Adrenal gland (tissue), 12 donors: ENCODE data around the gene ZNF608. TPM values are rescaled to one million over a fixed set of nuclear protein-coding genes. Genes with fewer than 3 reads are reported as not detected.

Experiments used
- DNase-seq, 7 donors: peaks; one replicate each; pipeline ENCODE4 v3.0.0-alpha.2; 2019 to 2020
- H3K27ac ChIP-seq, 5 donors: fragments of 200-600 bp; sonication (generic) in 4 of 5; 1 replicate in 3 of 5; 2 replicates in 2 of 5; pipeline versions ENCODE4 v1.5.1 to v1.8.0; 2016 to 2020; ENCODE audit warnings: mild to moderate bottlenecking in 1 of 5
- H3K27me3 ChIP-seq: fragments of 200-600 bp; 2 replicates; pipeline ENCODE4 v1.8.0; 2021
- H3K36me3 ChIP-seq, 2 donors: fragments of 200-600 bp; replicated peaks in 1 of 2; 1 replicate in 1 of 2; 2 replicates in 1 of 2; pipeline versions ENCODE4 v1.5.1 to v1.8.0; 2018 to 2022
- H3K4me1 ChIP-seq, 2 donors: fragments of 200-600 bp; replicated peaks in 1 of 2; 1 replicate in 1 of 2; 2 replicates in 1 of 2; pipeline versions ENCODE4 v1.5.1 to v1.8.0; 2018 to 2021
- H3K4me3 ChIP-seq, 4 donors: fragments of 200-600 bp; sonication (generic) in 3 of 4; one replicate each; pipeline ENCODE4 v1.5.1; 2016 to 2018
- H3K9me3 ChIP-seq, 3 donors: fragments of 200-600 bp; sonication (generic) in 1 of 3; replicated peaks in 1 of 3; 1 replicate in 2 of 3; 2 replicates in 1 of 3; pipeline versions ENCODE4 v1.5.1 to v1.8.0; 2016 to 2021
- CTCF ChIP-seq, 6 experiments: fragments of 450-650 bp in 4 of 6; fragments of 200-600 bp in 2 of 6; sonication (generic) in 1 of 6; IDR thresholded peaks; 1 replicate in 5 of 6; 2 replicates in 1 of 6; pipeline versions ENCODE4 v1.5.1 to v1.8.0; 2016 to 2021; ENCODE audit warnings: antibody characterized with exemption in 6 of 6, mild to moderate bottlenecking in 2 of 6, moderate library complexity in 1 of 6
- POLR2A ChIP-seq, 2 donors: fragments of 450-650 bp; IDR thresholded peaks; one replicate each; pipeline ENCODE4 v1.6.1; 2017; ENCODE audit warnings: antibody characterized with exemption in 2 of 2, mild to moderate bottlenecking in 2 of 2, moderate library complexity in 1 of 2
- WGBS, 4 donors: extraction: QIAGEN DNeasy Blood & Tissue Kit in 2 of 4; methylation state at CpG; one replicate each; pipeline versions ENCODE4 v1.1.5 to v1.1.7; 2013 to 2017; 5-methylcytosine and 5-hydroxymethylcytosine counted together
- intact Hi-C, 2 donors: fragments of 100-400 bp; cut with DNase I; formaldehyde crosslinking; loops; one replicate each; pipeline versions ENCODE4 v1.14.1 to v1.15.0; 2022 to 2023
- polyA plus RNA-seq, 3 donors: library from polyadenylated mRNA; stranded (reverse); fragments of 200-250 nt in 2 of 3; fragments of 350-450 nt in 1 of 3; fragmentation: Illumina TruSeq in 1 of 3; extraction: RNeasy Lipid Tissue Mini Kit (QIAGEN cat#74804) in 1 of 3; gene quantifications; one replicate each; pipeline ENCODE4 v1.2.3, GENCODE V29; 2013 to 2014
- total RNA-seq, 9 donors: library from RNA; depleted of rRNA in 4 of 9; stranded (reverse); fragments of >200 nt in 4 of 9; fragments of 120-200 nt in 1 of 9; fragmentation: NEBNext Ultra II Directional in 1 of 9; extraction: Animal tissue kit (Norgen Biotek cat#: 25700) in 1 of 9; gene quantifications; one replicate each; pipeline versions ENCODE4 v1.1.0 to v1.2.4, GENCODE V29; 2013 to 2023
- donor health status: healthy with polysubstance abuse.
- donor health status: Bipolar disorder and iron deficiency.
- donor health status: DM: yes; HTN: yes; CAD: no.
- donor health status: DM: no; HTN: no; CAD: no.
- donor health status: DM: no; HTN: no; CAD: no.
- donor health status: DM: yes; HTN: yes; CAD: no.

ZNF608 gene
- total and polyA plus RNA-seq, 12 donors: 14.4 to 55.0 (median 29.1) TPM

- peaks cover 20 to 77% of the 10 kb centered on the region in 2 donors for H3K4me1 ChIP-seq
- H3K4me3 ChIP-seq: no peak overlapping the region
- no peaks in the 10 kb centered on the region for H3K36me3 ChIP-seq
- H3K9me3 ChIP-seq: no peaks in the 10 kb centered on the region
- DNase-seq: no peak
- H3K27me3 ChIP-seq: no peaks in the 10 kb centered on the region
- 54 to 63% (median 60%) methylated on average over 9 of the region's 9 CpGs for WGBS, 4 donors
- H3K27ac ChIP-seq: peak overlapping the region in 2 of 5 donors; percentile 20
- no peak for TF ChIP-seq POLR2A (IDR thresholded peaks at IDR 0.05)
- TF ChIP-seq CTCF (IDR thresholded peaks at IDR 0.05): peak in 1 of 6 experiments; percentile 31
- intact Hi-C loops: loop anchor here in 1 of 2 donors (10.0 kb wide), 1 partner anchor 84 kb away; no protein-coding TSS in a partner anchor
These were observed 7.5 kb downstream of the ZNF608 start for GRCh38 chr5:124738681-124739633.

- Histone ChIP-seq H3K4me1 (peaks cover 13 to 81% of the 10 kb centered on the region in 2 donors), H3K27me3 (no peaks in the 10 kb centered on the region), H3K9me3 (no peaks in the 10 kb centered on the region), H3K27ac (peak overlapping the region in 1 of 5 donors; percentile 20), H3K4me3 (no peak overlapping the region), H3K36me3 (no peaks in the 10 kb centered on the region)
- intact Hi-C loops: loop anchor here in 1 of 2 donors (10.0 kb wide), 1 partner anchor 83 kb away; no protein-coding TSS in a partner anchor
- no peak for DNase-seq
- TF ChIP-seq CTCF (IDR thresholded peaks at IDR 0.05): no peak
- no peak for TF ChIP-seq POLR2A (IDR thresholded peaks at IDR 0.05)
- 67 to 88% (median 82%) methylated on average over 1 of the region's 1 CpG for WGBS, 4 donors
These were observed 8.8 kb downstream of the ZNF608 start for GRCh38 chr5:124737651-124738050.

GRCh38 chr5:124736805-124737188, 9.6 kb downstream of the ZNF608 start:
- H3K27ac ChIP-seq: no peak overlapping the region
- peaks cover 7 to 85% of the 10 kb centered on the region in 2 donors for H3K4me1 ChIP-seq
- WGBS, 4 donors: 64 to 76% (median 70%) methylated on average over 3 of the region's 3 CpGs
- no peak for DNase-seq
- no peak for TF ChIP-seq CTCF (IDR thresholded peaks at IDR 0.05)
- no peak for TF ChIP-seq POLR2A (IDR thresholded peaks at IDR 0.05)
- intact Hi-C loops: loop anchor here in 1 of 2 donors (10.0 kb wide), 1 partner anchor 82 kb away; no protein-coding TSS in a partner anchor
- no peak overlapping the region for H3K4me3 ChIP-seq
- H3K36me3 ChIP-seq: no peaks in the 10 kb centered on the region
- H3K27me3 ChIP-seq: no peaks in the 10 kb centered on the region
- no peaks in the 10 kb centered on the region for H3K9me3 ChIP-seq

GRCh38 chr5:124736082-124736804, 10.2 kb downstream of the ZNF608 start:
- peaks cover 2 to 82% of the 10 kb centered on the region in 2 donors for H3K4me1 ChIP-seq
- TF ChIP-seq CTCF (IDR thresholded peaks at IDR 0.05) (no peak), POLR2A (IDR thresholded peaks at IDR 0.05) (no peak)
- no peaks in the 10 kb centered on the region for H3K27me3 ChIP-seq
- DNase-seq: no peak
- no peak overlapping the region for H3K27ac ChIP-seq
- no peaks in the 10 kb centered on the region for H3K36me3 ChIP-seq
- H3K9me3 ChIP-seq: no peaks in the 10 kb centered on the region
- intact Hi-C loops: loop anchor here in 1 of 2 donors (10.0 kb wide), 1 partner anchor 81 kb away; no protein-coding TSS in a partner anchor
- WGBS, 4 donors: 72 to 81% (median 74%) methylated on average over 6 of the region's 6 CpGs
- H3K4me3 ChIP-seq: no peak overlapping the region
